ENCODE results near the gene SFXN2. TPM values are rescaled to one million over a fixed set of nuclear protein-coding genes. Genes with fewer than 3 reads are reported as not detected.

Gene SFXN2
- total and polyA plus RNA-seq, 2 experiments from 2014 or later = 5.7 to 6.2 TPM

DNA sequence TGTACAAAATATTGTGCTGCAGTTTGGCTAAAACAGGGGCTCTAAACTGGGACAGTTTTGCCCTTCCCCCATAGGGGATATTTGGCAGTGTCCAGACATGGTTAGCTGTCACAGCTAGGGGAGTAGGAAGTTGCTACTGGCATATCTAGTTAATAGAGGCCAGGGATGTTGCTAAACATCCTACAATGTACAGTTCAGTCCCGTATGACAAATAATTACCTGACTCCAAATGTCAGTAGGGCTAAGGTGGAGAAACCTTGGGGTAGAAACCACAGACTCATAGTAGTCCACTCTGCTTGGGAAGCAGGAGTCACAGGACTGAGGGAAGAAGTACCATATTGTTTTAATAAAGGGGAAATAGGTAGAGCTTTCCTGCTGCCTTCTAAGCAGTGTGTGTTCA, 69.1 kb downstream of the SFXN2 start:
- peaks cover 40% of the 10 kb centered on the region for H3K4me1 Mint-ChIP-seq
- Histone ChIP-seq H4K20me1 (replicated peaks; ENCODE audit: insufficient read depth) (no peaks in the 10 kb centered on the region; the same call in 1 of the 2 replicates), H3K27ac (ENCODE audit: low read depth) (no peak overlapping the region), H2AFZ (no peak overlapping the region), H3F3A (replicated peaks; ENCODE audit: low read depth) (no peaks in the 10 kb centered on the region), H3K9me2 (ENCODE audit: insufficient read depth) (no peaks in the 10 kb centered on the region), H3K36me3 (ENCODE audit: insufficient read depth) (no peaks in the 10 kb centered on the region), H3K79me2 (replicated peaks; ENCODE audit: insufficient read depth) (peaks cover 17% of the 10 kb centered on the region), H3K27me3 (ENCODE audit: insufficient read depth) (no peaks in the 10 kb centered on the region), H3K4me2 (no peak overlapping the region), H3K4me3 (no peak overlapping the region), H3K4me1 (ENCODE audit: insufficient read depth) (peaks cover 32% of the 10 kb centered on the region)
- no peaks in the 10 kb centered on the region for H3K27me3 Mint-ChIP-seq (ENCODE audit: insufficient read depth, low read depth, poor library complexity)
- no peak overlapping the region for H3K27ac Mint-ChIP-seq
- ATAC-seq = no peak
- TF ChIP-seq, protein P1, sequence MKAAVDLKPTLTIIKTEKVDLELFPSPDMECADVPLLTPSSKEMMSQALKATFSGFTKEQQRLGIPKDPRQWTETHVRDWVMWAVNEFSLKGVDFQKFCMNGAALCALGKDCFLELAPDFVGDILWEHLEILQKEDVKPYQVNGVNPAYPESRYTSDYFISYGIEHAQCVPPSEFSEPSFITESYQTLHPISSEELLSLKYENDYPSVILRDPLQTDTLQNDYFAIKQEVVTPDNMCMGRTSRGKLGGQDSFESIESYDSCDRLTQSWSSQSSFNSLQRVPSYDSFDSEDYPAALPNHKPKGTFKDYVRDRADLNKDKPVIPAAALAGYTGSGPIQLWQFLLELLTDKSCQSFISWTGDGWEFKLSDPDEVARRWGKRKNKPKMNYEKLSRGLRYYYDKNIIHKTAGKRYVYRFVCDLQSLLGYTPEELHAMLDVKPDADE (IDR thresholded peaks at IDR 0.05) = no peak
- TF ChIP-seq STAT1 (IDR thresholded peaks at IDR 0.05; ENCODE audit: unreplicated experiment) (no peak), JUNB (IDR thresholded peaks at IDR 0.05; ENCODE audit: unreplicated experiment) (no peak), ZNF331 (CRISPR knock-in tag; IDR thresholded peaks at IDR 0.05; ENCODE audit: low read depth) (no peak), ZNF114 (CRISPR knock-in tag; IDR thresholded peaks at IDR 0.05) (no peak)
- DNase-seq (ENCODE audit: low spot score) = no peak
- H3K36me3 Mint-ChIP-seq (ENCODE audit: low read depth) = peaks cover 2% of the 10 kb centered on the region; the same call in 1 of the 3 replicates
- H3K9me3 Mint-ChIP-seq = no peaks in the 10 kb centered on the region
- no peak overlapping the region for H3K4me3 Mint-ChIP-seq

DNA sequence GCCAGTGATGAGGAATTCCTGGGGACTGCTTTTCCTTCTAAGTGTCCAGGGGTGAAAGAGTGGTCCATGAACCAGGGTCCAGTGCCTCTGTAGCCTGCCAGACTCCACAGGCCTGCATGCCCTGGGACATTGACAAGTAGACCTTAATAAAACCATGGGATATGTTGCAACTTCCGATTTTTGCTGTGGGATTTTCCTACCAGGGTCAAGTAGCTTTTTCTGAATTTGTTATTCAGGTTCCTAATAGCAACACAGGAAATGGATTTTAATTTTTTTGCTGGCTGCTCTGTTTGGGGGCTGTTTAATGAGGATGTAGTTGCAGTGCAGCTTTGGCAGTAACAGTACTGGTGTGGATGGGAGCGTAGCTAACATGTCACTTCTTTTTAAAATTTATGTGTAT, 71.4 kb downstream of the SFXN2 start:
- Mint-ChIP-seq H3K36me3 (ENCODE audit: low read depth) (peaks cover 4% of the 10 kb centered on the region; the same call in 1 of the 3 replicates), H3K27me3 (ENCODE audit: insufficient read depth, low read depth, poor library complexity) (no peaks in the 10 kb centered on the region), H3K4me1 (peaks cover 27% of the 10 kb centered on the region), H3K27ac (no peak overlapping the region), H3K9me3 (peaks cover 5% of the 10 kb centered on the region; the same call in 1 of the 3 replicates), H3K4me3 (no peak overlapping the region)
- no peak overlapping the region for H3K27ac ChIP-seq (ENCODE audit: low read depth)
- H3K9me2 ChIP-seq (ENCODE audit: insufficient read depth) = no peaks in the 10 kb centered on the region
- H3K4me3 ChIP-seq = no peak overlapping the region
- H3K4me1 ChIP-seq (ENCODE audit: insufficient read depth) = peaks cover 16% of the 10 kb centered on the region
- no peak overlapping the region for H3K4me2 ChIP-seq
- no peaks in the 10 kb centered on the region; the same call in 1 of the 2 replicates for H4K20me1 ChIP-seq (replicated peaks; ENCODE audit: insufficient read depth)
- no peaks in the 10 kb centered on the region for H3K36me3 ChIP-seq (ENCODE audit: insufficient read depth)
- no peak for ATAC-seq
- DNase-seq (ENCODE audit: low spot score) = no peak
- no peaks in the 10 kb centered on the region for H3K27me3 ChIP-seq (ENCODE audit: insufficient read depth)
- H3K79me2 ChIP-seq (replicated peaks; ENCODE audit: insufficient read depth) = peaks cover 17% of the 10 kb centered on the region
- H2AFZ ChIP-seq = no peak overlapping the region
- no peaks in the 10 kb centered on the region for H3F3A ChIP-seq (replicated peaks; ENCODE audit: low read depth)
- TF ChIP-seq, protein P2, sequence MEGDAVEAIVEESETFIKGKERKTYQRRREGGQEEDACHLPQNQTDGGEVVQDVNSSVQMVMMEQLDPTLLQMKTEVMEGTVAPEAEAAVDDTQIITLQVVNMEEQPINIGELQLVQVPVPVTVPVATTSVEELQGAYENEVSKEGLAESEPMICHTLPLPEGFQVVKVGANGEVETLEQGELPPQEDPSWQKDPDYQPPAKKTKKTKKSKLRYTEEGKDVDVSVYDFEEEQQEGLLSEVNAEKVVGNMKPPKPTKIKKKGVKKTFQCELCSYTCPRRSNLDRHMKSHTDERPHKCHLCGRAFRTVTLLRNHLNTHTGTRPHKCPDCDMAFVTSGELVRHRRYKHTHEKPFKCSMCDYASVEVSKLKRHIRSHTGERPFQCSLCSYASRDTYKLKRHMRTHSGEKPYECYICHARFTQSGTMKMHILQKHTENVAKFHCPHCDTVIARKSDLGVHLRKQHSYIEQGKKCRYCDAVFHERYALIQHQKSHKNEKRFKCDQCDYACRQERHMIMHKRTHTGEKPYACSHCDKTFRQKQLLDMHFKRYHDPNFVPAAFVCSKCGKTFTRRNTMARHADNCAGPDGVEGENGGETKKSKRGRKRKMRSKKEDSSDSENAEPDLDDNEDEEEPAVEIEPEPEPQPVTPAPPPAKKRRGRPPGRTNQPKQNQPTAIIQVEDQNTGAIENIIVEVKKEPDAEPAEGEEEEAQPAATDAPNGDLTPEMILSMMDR (conservative IDR thresholded peaks at IDR 0.05; ENCODE audit: low read depth in 2 of 2) = no peak
- TF ChIP-seq JUNB (IDR thresholded peaks at IDR 0.05; ENCODE audit: unreplicated experiment) = no peak
- no peak for TF ChIP-seq REST (IDR thresholded peaks at IDR 0.05; ENCODE audit: unreplicated experiment)
- TF ChIP-seq, protein P3, sequence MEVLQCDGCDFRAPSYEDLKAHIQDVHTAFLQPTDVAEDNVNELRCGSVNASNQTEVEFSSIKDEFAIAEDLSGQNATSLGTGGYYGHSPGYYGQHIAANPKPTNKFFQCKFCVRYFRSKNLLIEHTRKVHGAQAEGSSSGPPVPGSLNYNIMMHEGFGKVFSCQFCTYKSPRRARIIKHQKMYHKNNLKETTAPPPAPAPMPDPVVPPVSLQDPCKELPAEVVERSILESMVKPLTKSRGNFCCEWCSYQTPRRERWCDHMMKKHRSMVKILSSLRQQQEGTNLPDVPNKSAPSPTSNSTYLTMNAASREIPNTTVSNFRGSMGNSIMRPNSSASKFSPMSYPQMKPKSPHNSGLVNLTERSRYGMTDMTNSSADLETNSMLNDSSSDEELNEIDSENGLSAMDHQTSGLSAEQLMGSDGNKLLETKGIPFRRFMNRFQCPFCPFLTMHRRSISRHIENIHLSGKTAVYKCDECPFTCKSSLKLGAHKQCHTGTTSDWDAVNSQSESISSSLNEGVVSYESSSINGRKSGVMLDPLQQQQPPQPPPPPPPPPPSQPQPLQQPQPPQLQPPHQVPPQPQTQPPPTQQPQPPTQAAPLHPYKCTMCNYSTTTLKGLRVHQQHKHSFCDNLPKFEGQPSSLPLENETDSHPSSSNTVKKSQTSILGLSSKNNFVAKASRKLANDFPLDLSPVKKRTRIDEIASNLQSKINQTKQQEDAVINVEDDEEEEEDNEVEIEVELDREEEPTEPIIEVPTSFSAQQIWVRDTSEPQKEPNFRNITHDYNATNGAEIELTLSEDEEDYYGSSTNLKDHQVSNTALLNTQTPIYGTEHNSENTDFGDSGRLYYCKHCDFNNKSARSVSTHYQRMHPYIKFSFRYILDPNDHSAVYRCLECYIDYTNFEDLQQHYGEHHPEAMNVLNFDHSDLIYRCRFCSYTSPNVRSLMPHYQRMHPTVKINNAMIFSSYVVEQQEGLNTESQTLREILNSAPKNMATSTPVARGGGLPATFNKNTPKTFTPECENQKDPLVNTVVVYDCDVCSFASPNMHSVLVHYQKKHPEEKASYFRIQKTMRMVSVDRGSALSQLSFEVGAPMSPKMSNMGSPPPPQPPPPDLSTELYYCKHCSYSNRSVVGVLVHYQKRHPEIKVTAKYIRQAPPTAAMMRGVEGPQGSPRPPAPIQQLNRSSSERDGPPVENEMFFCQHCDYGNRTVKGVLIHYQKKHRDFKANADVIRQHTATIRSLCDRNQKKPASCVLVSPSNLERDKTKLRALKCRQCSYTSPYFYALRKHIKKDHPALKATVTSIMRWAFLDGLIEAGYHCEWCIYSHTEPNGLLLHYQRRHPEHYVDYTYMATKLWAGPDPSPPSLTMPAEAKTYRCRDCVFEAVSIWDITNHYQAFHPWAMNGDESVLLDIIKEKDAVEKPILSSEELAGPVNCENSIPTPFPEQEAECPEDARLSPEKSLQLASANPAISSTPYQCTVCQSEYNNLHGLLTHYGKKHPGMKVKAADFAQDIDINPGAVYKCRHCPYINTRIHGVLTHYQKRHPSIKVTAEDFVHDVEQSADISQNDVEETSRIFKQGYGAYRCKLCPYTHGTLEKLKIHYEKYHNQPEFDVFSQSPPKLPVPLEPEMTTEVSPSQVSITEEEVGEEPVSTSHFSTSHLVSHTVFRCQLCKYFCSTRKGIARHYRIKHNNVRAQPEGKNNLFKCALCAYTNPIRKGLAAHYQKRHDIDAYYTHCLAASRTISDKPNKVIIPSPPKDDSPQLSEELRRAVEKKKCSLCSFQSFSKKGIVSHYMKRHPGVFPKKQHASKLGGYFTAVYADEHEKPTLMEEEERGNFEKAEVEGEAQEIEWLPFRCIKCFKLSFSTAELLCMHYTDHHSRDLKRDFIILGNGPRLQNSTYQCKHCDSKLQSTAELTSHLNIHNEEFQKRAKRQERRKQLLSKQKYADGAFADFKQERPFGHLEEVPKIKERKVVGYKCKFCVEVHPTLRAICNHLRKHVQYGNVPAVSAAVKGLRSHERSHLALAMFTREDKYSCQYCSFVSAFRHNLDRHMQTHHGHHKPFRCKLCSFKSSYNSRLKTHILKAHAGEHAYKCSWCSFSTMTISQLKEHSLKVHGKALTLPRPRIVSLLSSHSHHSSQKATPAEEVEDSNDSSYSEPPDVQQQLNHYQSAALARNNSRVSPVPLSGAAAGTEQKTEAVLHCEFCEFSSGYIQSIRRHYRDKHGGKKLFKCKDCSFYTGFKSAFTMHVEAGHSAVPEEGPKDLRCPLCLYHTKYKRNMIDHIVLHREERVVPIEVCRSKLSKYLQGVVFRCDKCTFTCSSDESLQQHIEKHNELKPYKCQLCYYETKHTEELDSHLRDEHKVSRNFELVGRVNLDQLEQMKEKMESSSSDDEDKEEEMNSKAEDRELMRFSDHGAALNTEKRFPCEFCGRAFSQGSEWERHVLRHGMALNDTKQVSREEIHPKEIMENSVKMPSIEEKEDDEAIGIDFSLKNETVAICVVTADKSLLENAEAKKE (CRISPR knock-in tag; IDR thresholded peaks at IDR 0.05) = no peak
- no peak for TF ChIP-seq CREB1 (CRISPR knock-in tag; IDR thresholded peaks at IDR 0.05; ENCODE audit: low read depth)

All from GM23338 (cell line).